Stimulated activated CD4-positive, alpha-beta T cell treated with anti-CD3 and anti-CD28 coated beads, TNF-alpha, amount 100 ng/mL, for 24 hours (primary cell): ENCODE measurements around the gene CNR2.
A peak's percentile ranks its signal among the peaks of the same experiment; 100 is the strongest.
"Not testable (repeated sequence)": the region's sequence is repeated elsewhere in the genome, so short reads cannot be mapped to it uniquely, and the experiment has no call there.

Experiments
- DNase-seq, 3 experiments: peaks; one replicate each; pipeline ENCODE4 v3.0.0-alpha.2; 2020; ENCODE audit warnings: low read depth in 3 of 3

CNR2 gene

DNA sequence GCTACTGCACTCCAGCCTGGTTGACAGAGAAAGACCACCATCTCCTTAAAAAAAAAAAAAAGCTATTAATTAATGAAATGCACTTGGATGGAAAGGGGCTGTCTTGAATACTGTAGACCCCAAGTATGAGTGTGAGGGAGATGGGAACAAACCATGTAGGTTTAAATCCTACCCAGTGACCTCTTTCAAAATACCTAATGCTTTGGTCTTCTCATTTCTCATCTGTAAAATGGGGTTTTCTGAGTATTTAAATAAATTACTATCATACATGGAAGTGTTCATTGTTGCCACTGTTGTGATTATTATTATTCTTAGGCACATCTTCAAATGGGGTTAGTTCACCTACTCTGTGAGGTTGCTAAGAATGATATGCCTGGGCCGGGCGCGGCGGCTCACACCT, 27.9 kb downstream of the CNR2 start:
- no peak for DNase-seq

DNA sequence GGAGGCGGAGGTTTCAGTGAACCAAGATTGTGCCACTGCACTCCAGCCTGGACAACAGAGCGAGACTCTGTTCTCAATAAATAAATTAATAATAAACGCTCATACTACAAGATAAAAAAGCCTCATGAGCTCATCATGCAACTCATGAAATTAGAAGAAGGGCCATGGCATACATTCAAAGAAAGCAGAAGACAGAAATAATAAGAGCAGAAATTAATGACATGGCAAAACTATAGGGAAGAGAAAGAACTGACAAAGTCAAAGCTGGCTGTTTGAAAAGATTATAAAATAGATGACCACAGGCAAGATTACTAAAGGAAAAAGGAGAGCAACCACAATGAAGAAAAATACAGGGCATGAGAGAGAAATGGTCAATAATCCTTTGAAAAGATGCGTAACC, 30.4 kb downstream of the CNR2 start:
- no peak for DNase-seq

DNA sequence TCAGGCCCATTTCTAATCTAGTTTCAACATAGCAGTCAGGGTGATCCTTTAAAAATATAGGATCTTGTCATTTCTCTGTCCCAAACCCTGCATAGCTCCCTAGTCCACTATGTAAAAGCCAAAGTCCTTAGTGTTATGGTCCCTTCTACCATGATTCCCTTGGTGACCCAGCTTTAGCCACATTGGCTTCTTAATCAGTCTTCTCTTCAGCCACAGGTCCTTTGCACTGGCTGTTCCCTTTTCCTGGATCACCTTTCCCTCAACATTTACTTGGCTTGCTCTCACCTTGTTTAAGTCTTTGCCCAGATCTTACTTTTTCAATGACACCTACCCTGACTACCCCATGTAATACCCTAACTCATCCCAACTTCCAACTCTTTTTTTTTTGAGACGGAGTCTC, 33.4 kb downstream of the CNR2 start:
- no peak for DNase-seq

DNA sequence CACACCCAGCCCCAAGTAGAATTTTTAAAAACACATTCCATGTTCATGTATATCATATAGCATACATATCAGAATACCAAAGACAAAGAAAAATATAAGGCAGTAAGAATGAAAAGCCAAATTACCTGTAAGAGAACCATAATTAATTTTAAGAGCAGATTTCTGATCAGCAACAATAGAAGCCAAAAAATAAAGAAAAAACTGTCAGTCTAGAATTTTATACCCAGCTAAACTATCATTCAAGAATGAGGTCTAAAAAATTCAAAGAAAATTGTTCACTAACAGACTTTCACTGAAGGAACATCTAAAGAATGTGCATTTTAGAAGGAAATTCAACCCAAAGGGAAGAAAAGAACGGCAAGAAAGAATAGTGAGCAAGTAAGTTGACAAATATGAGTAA, 34.5 kb downstream of the CNR2 start:
- no peak for DNase-seq

DNA sequence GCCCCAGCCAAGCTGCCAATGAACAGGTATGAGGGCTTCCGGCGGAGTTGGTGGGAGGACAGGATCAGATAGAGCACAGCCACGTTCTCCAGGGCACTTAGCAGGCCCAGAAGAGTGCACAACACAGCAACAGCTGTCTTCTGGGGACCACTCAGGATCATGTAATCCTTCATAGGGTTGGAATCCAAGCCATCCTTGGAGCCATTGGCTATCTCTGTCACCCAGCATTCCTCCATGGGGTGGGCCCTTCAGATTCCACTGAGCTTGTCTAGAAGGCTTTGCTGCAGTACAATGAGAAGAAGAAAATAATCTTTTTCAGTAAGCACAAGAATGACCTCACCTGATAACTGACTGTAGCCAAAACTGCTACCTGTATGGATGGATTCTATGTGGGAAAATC, 37.8 kb downstream of the CNR2 start:
- DNase-seq, result no peak

DNA sequence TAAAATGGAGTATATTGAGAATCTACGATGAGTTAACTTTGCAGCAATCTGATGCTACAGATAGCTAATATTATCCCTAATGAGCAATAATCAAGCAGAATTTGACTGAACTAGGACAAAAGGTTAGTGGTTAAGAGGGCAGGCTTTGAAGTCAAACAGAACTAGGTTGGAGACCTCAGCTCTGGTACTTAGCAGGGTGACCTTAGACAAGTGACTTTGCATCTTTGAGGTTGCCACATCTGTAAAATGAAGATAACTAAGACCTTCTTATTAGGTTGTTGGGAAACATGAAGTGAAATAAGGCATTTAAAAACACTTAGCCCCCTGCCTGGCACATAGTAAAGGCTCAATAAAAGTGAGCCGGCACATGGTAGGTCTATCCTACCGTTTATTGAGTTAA, 40.7 kb downstream of the CNR2 start:
- DNase-seq, result no peak

DNA sequence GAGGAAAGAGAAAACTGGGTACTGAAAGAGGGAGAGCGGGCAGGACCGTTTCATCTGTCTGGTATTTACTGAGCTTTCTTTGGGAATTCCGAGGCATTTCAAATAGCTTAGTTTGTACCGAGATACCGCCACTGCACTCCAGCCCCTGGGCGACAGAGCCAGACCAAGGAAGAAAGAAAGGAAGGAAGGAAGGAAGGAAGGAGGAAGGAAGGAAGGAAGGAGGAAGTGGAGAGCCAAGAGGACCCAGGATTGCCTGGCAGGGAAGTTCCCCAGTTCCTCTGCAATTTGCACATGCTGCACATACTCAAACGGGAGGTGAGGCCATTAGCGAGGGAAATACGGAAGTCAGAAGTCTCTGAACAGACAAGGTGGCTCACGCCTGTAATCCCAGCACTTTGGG, 44.1 kb downstream of the CNR2 start:
- no peak for DNase-seq

DNA sequence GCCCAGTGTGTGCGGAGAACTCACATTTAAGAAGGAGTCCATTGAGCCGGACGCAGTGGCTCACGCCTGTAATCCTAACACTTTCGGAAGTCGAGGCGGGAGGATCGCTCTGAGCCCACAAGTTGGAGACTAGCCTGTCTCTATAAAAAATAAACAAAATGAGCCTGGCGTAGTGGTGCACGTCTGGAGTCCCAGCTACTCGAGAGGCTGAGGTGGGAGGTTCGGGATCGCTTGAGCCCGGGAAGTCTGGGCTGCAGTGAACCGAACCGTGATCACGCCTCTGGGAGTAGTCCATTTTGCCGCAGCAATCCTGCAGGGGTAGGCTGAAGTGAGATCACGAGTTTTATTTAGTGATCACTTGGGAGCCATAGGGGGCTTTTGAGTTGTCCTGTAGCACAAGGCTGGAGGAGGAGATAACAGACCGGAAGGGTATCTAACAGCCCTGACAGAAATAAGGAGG, 44.6 kb downstream of the CNR2 start:
- DNase-seq, result peak in 1 of 3 experiments; percentile 0

DNA sequence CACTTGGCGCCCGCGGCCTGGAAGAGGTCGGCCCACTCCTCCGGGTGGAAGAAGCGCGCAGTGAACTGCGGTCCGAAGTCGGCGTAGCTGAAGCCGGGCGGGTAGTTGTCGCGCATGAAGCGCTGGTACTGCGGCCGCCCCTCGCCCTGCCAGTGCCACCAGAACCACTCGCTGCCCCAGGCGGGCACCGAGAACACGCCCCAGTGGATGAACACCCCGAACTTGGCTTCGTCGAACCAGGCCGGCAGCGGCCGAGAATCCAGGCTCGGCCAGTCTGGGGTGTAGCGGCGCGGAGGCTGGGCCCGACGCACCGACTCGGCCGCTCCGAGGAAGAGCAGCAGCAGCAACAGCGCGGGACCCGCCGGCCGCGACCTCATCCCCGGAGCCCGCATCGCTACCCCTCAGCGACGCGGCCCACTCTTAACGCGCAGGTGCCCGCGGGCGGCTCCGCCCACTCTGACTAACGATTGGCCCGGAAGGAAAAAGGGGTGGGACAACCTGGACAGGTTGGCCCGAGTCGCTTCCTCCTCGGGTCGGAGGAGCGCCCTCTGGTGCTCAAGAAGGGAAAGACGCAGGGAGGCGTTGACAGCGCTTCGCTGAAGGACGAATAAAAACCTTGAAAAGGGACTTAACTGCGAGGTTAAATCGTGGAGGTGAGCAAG, 45.1 kb downstream of the CNR2 start, which contains the start of gene FUCA1:
Gene FUCA1 (minus strand): TSS at position 396 of the 662 bp plus-strand sequence. CDS start 4 bp downstream, at position 392.
- DNase-seq, result peak; percentile 86 to 95 (median 93)

DNA sequence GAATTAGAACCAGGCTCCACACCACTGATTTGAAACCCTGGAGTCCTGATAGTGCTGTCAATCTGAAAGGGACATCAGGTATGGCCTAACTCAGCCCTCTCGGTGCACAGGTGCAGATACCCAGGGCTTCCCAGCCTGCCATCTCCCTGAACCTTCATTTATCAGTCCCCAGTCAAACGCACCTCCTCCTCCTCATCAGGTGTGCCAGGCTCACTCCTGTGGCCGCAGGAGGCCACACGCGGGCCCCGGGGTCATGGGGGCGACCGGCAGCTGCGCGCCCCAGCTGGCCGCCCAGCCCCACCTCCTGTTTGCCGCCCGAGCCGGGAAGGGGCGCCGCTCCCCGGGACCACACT, 45.6 kb downstream of the CNR2 start:
- DNase-seq, result peak in 1 of 3 experiments; percentile 0

DNA sequence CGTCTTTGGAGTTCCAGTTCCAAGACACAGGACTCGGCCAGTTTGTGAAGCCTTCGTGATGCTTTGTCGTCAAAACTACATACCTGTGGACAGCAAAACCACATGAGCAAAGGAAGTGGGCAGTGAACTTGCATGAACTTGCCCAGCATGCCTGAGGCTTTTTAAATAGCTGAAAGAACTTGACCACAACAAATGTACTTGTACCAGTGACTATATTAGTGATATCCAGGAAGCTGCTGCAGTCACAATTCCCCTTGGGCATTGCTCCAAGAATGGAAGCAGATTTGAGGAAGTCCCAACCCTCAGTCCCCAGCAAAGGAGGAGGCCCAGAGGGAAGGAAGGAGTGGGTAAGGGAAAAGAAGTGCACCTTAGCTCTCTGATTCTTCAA, 47.6 kb downstream of the CNR2 start:
- no peak for DNase-seq

DNA sequence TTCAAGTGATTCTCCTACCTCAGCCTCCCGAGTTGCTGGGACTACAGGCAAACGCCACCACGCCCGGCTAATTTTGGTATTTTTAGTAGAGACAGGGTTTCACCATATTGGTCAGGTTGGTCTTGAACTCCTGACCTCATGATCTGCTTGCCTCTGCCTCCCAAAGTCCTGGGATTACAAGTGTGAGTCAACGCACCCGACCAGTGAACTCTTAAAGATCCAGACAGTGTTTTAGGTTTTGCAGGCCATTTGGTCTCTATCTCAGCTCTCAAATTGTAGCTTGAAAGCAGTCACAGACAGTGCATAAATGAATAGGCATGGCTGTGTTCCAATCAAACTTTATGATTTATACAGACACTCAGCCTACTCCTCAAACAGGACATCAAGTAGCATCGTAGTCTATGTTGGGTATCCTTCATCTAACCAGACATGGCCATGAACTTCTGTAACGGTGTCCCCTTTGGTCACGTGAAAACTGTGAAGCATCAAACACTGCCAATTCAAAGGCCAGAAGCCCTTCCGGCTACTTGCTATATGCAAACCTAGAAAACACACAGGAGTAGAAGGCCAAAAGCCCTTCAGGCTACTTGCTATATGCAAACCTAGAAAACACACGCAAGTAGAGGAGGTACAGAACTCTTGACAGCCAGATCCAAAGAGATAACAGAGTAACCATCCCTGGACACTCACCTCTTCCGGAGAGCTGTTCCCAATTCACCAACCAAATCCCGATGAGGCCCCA, 48.2 kb downstream of the CNR2 start:
- DNase-seq, result no peak

DNA sequence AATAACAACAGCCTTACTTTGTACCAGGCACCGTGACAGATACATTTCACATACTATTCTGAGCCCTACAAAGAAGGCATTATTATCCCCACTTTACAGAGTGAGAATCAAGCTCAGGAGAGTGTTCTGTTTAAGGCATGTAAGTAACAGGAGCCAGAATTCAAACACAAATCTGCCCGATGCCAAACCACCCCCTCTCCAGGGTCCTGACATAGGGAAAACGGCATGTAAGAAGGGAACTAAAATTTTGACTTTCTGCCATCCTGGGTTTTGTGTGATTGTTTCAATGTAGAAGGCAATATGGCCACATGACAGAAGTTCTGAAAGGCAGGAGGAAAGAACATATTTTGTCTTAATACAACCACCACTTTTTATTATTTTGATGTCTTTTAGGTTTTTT, 50.5 kb downstream of the CNR2 start:
- DNase-seq, result no peak

DNA sequence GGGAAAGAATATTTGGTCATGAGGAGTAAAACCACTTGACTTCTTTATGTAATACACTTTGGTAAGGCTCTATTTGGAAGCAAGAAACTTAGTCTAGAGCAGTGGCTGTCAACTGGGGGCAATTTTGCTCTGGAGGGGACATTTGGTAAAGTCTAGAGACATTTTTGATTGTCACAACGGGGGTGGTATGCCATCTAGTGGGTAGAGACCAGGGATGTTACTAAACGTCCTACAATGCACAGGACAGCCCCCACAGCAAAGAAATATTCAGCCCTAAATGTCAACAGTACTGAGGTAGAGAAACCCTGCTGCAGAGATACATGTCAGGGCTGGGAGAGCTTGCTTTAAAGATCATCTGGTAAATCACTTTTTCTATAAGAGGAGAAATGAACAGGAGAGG, 58.6 kb downstream of the CNR2 start:
- DNase-seq, result no peak

DNA sequence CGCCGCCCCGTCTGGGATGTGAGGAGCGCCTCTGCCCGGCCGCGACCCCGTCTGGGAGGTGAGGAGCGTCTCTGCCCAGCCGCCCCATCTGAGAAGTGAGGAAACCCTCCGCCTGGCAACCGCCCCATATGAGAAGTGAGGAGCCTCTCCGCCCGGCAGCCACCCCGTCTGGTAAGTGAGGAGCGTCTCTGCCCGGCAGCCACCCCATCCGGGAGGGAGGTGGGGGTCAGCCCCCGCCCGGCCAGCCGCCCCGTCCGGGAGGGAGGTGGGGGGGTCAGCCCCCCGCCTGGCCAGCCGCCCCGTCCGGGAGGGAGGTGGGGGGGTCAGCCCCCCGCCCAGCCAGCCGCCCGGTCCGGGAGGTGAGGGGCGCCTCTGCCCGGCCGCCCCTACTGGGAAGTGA, 60.0 kb downstream of the CNR2 start:
- DNase-seq, result not testable (repeated sequence)

DNA sequence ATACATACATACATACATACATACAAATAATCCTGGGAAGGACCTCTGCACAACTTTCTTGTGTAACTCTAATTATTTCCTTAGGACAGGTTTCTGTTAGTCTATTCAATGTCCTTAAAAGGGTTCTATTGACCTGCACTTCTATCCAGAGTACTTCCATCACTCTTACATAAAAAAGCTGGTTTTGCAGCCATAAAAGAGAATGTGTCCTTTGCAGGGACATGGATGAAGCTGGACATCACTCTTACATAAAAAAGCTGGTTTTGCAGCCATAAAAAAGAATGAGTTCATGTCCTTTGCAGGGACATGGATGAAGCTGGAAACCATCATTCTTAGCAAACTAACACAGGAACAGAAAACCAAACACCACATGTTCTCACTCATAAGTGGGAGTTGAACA, 61.8 kb downstream of the CNR2 start:
- DNase-seq, result not testable (repeated sequence)

DNA sequence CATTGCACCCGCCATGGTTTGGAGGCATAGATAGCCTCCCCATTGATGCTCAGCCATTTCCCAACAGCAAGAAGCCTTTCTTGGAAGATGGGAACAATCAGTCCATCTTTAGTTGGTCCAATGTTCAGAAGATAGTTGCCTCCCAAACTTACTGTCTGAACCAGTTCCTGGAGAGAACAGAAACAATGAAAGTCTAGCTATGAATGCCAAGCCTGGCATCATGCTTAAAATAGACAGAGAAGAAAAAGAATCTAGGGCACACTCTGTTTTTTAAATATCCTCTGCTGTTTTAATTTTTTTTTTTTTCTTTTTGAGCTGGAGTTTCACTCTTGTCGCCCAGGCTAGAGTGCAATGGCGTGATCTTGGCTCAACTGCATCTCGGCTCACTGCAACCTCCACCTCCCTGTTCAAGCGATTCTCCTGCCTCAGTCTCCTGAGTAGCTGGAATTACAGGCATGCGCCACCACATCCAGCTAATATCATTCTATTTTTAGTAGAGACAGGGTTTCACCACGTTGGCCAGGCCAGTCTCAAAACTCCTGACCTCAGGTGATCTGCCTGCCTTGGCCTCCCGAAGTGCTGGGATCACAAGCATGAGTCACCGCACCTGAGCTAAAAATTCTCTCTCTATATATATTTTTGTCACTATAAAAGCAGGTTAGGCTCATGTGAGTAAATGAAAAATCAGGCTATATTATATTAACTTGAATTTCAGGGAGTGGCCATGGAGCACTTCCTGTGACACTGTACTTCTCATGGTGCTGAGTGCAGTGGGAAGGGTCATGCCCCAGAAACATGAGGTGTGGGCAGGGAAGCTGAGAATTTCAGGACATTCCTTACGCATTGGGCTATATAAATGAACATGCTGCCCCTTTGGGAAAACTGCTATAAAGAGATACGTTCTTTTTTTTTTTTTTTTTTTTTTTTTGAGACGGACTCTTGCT, 64.2 kb downstream of the CNR2 start:
- DNase-seq, result no peak

DNA sequence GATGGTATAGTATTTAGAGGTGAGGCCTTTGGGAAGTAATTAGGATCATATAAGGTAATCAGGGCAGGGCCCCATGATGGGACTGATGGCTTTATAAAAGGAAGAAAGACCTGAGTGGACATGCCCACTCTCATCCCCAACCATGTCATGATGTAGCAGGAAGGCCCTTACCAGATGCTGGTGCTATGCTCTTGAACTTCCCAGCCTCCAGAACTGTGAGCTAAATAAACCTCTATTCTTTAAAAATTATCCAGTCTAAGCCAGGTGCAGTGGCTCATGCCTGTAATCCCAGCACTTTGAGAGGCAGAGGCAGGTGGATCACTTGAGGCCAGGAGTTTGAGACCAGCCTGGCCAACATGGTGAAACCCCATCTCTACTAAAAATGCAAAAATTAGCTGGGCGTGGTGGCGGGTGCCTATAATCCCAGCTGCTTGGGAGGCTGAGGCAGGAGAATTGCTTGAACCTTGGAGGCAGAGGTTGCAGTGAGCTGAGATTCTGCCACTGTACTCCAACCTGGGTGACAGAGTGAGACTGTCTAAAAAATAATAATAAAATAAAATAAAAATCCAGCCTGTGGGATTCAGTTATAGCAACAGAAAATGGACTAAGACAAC, 65.6 kb downstream of the CNR2 start:
- not testable (repeated sequence) for DNase-seq

DNA sequence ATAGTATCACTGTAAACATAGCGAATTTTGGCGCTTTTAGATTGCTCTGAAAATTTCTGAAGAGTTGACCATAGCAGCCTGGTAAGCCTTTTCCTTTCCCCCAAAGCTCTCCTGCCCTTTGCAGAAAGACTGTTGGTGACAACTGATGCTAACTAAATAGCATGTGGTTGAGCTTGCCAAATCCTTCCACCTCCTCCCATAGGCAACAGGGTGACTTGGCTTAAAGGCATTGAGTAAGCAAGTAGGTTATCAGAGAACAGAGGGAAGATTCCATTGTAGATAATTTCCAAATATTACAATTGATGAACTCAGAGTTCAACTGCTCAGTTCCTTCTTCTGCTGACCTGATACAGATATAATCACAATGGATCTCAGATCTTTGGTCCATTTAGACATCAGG, 68.0 kb downstream of the CNR2 start:
- DNase-seq, result no peak

DNA sequence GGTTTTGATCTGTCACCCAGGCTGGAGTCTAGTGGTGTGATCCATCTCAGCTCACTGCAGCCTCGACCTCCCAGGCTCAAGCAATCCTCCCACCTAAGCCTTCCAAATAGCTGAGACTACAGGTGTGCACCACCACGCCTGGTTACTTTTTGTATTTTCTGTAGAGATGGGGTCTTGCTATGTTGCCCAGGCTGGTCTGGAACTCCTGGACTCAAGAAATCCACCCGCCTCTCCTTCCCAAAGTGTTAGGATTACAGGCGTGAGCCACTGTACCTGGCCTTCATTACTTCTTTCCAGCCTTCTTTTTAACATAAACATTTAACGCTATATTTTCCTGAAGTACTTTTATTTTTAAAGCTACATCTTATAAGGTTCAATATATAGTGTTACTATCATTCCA, 69.5 kb downstream of the CNR2 start:
- no peak for DNase-seq

DNA sequence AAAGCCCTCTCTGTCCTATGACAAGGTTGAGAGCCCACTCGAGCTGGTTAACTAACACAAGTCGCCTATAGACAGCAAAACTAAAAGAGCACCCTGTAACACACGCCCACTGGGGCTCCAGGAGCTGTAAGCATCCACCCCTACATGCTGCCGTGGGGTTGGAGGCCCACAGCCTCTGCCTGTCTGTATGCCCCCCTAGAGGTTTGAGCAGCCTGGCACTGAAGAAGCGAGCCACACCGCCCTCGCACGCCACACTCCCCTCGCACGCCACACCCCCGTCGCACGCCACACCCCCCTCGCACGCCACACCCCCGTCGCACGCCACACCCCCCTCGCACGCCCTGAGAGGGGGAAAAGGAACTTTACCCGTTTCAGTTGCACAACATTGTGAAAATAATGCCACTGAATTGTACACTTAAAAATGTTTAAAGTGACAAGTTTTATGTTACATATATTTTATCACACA, 74.7 kb downstream of the CNR2 start:
- peak; percentile 54 to 72 (median 55) for DNase-seq

DNA sequence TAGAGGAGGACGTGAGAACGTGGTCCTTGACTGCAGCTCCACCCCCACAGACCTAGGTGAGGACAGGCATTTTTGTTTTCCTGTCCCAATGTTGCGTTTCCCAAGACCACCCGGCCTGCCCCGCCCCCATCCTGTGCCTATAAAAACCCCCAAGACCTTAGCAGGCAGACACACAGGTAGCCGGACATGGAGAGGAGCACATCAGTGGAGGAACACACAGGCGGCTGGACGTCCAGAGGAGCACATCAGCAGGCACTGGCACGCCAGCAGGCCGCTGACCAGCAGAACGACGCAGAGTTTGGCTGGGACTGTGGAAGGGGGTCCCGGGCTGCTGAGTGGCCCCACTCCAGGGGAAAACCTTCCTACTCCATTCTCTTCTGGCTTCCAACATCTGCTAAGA, 75.3 kb downstream of the CNR2 start:
- no peak for DNase-seq
